GM21576 (cell line): ENCODE measurements around the gene COG1.

Experiments
- ATAC-seq: cut with Tn5 transposase; IDR thresholded peaks from one replicate; pipeline ENCODE4 v1.9.1; 2021; ENCODE audit warnings: mild to moderate bottlenecking, moderate library complexity; ENCODE audit not compliant: unreplicated experiment

The COG1 gene

DNA sequence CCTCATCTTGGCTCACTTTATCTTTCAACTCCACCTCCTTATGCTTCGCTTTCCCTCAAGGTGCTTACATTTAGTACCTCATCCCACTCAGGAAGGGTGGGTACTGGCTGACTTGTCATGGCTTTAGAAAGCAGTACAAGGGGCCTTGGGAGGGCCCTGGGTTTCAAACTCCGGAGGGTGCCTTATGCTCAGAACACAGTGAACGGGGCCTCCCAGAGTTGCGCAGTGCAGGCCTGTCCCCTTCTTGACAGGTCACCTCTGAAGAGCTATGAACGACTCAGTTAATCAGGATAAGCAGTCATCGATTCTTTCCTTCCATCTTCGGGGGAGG lies 6.0 kb downstream of the COG1 start:
- ATAC-seq, result no peak

DNA sequence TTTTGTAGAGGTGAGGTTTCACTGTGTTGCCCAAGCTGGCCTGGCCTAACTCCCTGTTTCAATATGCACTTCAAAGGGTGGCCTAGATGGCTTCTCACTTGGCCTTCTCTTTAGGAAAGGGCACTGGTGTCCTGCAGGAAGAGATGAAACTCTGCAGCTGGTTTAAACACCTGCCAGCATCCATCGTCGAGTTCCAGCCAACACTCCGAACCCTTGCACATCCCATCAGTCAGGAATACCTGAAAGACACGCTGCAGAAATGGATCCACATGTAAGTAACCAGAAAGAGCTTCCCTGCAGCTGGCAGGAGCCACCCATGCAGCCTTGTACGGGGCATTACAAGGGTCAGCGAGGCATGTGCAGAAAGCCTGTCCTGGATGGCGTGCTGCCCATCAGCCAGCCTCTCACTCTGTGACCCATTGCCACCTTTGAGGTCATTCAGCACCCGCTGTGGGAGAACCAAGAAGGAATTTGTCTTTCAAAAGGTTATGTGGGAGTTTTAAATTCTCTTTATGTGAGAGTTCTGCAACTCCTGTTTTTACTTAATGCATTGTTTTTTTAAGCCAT lies 7.0 kb downstream of the COG1 start:
- ATAC-seq, result no peak

DNA sequence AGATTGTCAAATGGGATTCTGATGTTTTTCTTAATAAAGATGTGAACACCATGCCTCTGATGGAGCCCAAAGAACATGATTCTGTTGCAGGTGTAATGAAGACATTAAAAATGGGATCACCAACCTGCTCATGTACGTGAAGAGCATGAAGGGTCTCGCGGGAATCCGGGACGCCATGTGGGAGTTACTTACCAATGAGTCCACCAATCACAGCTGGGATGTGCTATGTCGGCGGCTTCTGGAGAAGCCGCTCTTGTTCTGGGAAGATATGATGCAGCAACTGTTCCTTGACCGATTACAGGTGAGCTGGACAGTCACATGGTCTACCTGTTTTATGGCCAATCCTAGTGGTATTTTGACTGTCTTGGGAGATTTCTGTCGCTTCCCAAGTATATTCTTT lies 7.6 kb downstream of the COG1 start:
- no peak for ATAC-seq

DNA sequence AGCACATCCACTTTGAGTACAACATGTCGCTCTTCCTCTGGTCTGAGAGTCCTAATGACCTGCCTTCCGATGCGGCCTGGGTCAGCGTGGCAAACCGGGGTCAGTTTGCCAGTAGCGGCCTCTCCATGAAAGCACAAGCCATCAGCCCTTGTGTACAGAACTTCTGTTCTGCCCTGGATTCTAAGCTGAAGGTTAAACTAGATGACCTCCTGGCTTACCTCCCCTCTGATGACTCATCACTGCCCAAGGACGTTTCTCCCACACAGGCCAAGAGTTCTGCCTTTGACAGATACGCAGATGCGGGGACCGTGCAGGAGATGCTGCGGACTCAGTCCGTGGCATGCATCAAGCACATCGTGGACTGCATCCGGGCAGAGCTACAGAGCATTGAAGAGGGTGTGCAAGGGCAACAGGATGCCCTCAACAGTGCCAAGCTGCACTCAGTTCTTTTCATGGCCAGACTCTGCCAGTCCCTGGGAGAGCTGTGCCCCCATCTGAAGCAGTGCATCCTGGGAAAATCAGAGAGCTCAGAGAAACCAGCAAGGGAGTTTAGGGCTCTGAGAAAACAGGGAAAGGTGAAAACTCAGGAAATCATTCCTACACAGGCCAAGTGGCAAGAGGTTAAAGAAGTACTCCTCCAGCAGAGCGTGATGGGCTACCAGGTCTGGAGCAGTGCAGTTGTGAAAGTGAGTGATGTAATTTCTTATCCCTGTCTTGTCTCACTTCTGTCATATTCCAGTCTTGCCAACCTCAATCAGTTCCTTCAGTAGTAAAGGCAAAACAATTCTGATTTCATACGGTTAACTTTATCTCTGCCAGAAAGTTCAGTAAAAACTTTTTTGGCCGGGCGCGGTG lies 8.6 kb downstream of the COG1 start:
- no peak for ATAC-seq

DNA sequence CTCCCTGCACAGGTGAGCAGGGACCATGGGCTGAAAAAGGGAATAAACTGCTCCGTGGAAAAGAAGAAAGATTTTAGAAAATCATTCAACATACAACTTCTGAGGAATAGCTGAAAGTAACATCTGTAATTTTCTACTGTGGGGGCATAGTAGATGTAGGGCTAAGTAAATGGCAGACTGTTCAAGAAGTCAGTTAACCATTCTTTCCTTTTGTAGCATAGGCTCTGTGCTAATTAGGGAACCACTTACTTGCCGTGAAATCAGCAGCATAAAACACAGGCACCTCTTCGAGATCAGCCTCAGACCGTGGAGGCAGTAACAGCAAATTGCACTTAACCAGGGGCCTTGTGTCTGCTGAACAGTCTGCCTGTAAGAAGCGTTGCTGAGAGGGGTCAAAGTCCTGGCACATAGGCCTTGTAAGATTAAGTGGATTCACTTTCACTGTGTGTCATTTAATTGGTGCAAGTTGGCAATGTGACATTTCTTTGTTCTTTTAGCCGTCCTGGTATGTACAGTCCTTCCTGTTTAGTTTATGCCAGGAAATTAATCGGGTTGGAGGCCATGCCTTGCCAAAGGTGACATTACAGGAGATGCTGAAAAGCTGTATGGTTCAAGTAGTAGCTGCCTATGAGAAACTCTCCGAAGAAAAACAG lies 10.4 kb downstream of the COG1 start:
- ATAC-seq, result no peak

DNA sequence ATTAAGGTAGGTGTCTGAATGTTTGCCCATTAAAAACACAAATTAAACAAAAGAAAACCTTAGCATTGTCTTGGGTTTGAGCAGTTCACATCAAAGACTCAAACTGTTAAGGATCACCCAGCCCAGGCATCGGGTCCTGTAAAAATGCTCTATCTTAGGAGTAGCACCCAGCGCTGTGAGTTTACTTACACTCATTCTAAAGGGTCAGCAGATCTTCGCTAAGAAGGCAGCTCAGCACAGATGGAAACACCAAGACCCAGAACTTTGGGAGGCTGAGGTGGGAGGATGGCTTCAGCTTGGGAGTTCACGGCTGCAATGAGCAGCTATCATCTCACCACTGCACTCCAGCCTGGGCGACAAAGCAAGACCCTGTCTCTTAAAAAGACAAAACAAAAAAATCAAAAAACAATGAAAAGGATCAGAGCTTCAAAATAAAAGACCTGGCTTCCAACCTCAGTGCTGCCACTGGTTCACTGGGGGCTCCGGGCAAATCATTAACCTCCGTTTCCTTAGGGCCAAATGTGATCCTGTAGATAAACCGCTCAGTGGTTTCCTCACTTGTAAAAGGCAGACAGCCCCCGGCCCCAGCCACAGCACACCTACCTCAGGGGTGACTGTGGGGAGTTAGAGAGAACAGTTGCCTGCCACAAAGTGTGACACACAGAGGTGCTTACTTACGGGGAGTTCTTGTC lies 11.1 kb downstream of the COG1 start:
- ATAC-seq, result no peak

DNA sequence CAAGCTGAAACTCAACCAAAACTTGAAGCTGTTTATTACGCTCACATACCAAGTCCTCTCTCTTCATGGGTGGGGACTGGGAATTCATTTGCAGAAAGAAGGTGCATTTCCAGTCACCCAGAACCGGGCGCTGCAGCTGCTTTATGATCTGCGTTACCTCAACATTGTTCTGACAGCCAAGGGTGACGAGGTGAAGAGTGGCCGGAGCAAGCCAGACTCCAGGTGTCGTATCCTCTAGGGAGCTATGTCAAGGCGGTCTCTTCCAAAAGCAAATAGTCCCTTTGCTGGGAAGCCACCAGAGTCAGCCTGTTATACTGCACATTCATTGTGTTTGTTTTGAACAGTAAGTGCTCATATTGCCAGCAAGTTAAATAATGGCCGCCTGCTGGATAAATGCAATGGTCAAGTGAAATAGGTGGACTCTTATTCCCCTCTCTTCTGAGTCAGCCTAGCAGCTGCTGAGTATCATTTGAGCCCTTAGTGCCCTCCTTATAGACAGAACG lies 12.7 kb downstream of the COG1 start:
- no peak for ATAC-seq

DNA sequence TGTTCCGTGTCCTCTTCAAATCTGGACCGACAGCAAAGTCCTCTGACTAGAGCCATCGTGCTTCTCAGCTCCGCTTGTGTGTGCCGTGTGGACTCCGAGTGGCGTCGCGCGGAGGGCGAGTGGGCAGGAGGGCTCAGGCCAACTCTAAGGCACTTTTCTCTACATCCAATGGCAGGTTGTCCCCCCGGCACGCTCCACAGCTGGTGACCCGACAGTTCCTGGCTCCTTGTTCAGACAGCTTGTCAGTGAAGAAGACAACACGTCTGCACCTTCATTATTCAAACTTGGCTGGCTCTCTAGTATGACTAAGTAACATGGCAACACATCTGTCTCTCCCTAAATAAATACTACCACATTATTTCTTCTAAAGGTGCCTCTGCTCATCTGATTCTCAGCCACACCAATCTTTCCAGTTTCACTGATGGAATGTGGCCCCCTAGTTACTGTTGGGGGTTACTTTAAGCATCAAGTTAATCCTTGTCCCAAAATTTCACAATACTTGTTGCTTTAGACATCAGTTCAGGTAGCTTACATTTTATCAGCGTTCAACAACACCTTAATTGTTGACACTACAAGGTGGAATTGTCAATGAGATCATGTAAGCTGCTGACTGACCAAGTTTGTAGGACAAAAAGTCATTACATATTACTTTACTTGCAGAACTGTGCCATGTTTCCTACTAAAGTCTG lies 15.4 kb downstream of the COG1 start:
- no peak for ATAC-seq

DNA sequence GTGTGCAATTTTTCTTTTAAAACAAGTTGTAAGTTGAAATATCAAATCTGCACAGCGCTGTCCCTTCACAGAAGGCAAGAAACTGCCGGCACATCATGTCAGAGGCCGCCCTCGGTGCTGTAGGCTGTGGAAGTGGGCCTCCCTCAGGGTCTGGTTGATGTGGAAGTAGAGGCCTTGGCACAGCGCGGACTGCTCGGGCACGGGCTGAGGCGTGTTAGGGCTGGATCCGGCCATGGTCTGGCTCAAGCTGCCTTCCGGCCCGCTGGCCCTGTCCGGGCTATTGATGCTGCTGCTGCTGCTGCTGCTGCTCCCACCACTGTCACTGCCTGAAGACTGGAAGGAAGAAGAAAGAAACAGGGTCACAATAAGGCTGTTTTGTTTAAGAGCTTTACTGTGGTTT lies 16.6 kb downstream of the COG1 start:
- no peak for ATAC-seq

DNA sequence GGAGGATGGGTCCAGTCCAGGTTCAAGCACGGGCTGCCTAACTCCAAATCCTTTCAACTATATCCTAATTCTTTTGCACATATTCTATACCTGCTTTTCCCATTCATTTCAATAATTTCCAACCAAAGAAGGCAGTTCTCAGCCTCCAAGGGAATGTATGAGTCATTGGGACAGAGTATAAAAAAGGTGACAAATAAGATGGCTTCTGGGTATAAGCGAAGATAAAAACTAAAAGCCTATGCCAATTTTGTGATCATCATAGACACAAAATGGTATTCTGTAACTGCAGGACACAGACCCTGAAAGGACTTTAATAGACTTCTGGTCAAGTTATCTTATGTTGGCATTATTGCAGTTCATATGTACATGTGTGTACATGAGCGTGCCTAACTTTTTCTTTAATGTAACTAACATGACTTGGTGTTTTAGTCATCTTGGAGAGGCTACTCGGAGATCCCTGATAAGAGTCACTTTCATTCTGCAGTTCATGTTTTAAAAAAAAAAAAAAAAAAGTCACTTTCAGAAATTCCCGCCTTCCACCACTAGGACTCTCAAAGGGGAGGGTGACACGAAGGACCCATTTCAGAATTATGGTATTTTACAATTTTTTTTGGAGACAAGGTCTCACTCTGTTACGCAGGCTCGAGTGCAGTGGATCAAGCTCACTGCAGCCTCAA lies 17.3 kb downstream of the COG1 start:
- no peak for ATAC-seq

DNA sequence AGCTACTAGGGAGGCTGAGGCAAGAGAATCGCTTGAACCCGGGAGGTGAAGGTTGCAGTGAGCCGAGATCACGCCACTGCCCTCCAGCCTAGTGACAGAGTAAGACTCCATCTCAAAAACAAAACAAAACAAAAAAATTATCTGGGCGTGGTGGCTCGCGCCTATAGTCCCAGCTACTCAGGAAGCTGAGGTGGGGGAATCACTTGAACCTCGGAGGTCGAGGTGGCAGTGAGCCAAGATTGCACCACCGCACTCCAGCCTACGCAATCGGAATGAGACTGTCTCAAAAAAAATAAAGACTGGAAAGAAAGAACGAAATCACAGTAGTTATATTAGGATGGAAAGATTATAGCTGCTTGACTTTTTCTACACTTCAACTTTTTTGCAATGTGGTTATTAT lies 18.9 kb downstream of the COG1 start:
- ATAC-seq, result no peak

DNA sequence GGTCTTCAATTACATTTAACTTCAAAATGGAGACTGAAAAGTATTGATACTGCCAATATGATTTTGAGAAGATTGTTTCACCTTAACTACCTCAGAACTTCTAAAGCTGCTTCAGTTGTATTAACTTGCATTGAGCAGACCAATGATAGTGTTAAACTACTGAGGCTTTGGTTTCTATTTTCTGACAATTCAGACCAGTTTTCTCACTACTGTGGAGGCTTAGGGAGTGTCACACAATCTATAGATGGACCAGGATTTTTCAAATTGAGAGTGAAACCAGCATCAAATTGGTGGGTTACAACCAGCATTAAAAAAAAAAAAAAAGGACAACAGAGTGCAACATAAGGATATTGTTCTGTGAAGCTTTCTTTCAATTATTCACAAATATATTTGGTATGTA lies 21.2 kb downstream of the COG1 start:
- ATAC-seq, result no peak

DNA sequence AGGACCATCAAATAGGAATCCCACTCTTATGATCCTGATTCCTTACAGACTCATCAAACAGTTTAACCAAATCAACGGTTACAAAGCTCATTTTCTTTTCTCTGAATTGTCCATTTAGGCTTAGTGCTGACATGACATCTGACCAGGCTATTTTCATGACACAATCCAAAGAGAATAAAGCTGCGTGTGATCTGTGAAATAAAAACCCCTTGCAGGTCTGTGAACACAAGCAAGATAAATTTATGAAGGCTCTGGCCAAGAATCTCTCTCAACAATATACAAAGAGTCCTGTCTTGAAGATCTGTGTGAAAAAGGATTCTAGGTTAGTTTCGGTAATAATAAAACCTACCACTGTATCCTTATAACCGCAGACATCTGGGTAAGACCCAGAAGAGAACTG lies 22.0 kb downstream of the COG1 start:
- no peak for ATAC-seq

DNA sequence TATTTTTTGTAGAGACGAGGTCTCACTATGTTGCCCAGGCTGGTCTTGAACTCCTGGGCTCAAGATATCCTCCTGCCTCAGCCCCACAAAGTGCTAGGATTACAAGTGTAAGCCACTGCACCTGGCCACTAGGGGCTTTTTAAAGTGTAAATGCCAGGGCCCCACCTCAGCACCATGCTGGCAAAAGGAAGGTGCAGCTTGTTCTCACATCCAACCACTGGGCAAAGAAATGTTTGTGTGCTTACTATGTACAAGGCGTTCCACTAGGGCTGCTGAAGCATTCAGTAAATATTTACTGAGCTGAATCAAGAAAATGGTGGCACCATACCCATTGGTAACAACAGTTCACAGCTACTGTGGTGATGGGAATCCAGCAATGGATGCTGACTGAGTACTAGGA lies 22.6 kb downstream of the COG1 start:
- ATAC-seq, result no peak

DNA sequence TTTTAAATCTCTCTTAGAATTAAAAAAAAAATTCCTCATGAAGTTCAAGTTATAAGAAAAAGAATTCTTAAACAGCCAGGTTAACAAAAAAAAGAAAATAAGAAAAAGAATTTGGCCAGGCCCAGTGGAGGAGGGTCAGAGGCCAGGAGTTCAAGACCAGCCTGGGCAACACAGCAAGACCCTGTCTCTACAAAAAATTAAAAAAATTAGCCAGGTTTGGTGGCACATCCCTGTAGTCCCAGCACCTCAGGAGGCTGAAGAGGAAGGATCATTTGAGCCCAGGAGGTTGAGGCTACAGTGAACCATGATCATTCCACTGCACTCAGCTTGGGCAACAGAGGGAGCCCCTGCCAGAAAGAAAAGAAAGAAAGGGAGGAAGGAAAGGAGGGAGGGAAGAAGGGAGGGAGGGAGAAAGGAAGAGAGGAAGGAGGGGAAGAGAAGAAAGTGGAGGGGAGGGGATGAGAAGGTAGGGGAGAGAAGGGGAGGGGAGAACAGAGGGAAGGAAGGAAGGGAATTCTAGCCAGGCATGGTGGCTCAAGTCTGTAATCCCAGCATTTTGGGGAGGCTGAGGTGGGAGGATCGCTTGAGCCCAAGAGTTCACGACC lies 30.9 kb downstream of the COG1 start:
- no peak for ATAC-seq

DNA sequence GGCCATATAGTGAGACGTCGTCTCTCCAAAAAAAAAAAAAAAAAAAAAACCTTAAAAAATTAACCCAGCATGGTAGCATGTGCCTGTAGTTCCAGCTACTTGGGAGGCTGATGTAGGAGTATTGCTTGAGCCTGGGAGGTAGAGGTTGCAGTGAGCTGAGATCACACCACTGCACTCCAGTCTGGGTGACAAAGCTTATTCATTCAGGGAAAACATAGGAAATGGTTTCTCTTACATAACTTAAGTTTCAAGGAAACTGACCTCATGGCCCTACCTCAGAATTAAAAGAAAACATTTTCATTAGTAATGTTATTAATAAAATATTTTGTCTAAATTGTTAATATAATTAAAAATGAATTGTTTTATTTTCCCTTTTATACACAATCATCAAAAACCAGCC lies 31.4 kb downstream of the COG1 start:
- no peak for ATAC-seq

DNA sequence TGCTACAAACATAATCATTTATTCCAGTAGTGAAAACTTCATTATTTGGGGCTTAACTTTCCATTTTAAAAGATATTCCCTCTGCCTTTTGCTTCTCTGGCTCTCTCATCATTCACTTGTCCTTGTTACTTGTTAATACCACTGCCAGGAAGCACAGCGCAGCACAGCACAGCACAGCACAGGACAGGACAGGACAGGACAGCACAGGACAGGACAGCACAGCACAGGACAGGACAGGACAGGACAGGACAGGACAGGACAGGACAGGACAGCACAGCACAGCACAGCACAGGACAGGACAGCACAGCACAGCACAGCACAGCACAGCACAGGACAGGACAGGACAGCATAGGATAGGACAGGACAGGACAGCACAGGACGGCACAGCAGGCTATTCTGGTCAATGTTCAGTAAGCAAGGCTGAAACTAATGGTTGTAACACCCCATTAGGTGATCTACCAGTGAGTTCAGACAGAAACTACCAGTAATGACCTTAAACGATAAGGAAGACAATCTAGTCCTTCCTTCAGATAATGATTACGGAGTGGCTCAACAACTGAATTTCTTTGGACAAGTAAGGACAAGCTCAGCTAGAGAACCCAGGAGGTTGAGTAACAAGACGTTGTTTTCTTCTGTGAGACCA lies 31.9 kb downstream of the COG1 start:
- no peak for ATAC-seq

DNA sequence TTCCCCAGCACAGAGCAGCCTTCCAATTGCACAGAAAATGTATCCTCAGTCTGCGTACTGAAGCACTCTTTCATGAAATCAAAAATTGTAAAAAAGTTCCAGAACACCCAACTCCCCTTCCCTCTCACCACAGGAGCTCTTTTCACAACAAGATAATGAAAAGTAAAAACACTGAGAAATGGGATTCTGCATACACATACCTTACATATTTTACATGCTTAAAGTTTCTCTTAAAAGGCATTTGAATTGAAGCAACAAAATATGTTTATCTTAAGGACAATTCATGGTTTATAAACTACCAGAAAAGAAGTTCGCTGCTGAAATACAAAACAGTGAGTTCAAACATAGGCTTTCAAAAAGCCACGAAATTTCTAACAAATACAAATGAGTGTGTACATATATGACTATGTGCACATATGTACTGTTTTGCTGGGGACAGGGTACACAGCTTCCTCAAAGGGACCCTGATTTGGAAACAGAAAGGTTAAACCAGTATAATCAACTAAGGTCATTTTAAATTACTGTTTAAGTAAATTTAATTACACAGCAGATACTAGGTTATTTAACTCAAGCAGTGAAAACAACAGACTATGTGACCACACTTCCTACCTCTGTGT lies 33.8 kb downstream of the COG1 start:
- ATAC-seq, result no peak

DNA sequence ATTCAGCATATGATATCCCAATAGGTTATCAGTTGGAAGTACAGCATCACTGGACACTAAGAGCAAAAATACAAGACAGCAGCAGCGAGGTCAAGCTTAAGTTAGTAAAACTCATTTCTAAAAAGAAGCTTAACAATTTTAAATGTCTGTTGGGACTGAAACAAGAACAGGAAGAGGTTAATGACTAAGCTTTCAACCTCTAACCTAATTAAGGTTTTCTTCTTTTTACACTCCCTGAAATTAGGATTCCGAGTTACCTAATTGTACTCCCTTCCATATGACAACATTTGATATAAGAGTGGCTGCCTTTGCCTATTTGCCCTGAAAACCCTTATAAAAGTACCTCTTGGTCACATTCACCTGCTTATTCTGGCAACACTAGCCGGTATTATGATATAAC lies 34.5 kb downstream of the COG1 start:
- no peak for ATAC-seq
